Stimulated activated CD8-positive, alpha-beta memory T cell treated with anti-CD3 and anti-CD28 coated beads, Interleukin-2, amount 100 ng/mL, for 1 hour (primary cell): ENCODE measurements around the gene TGM5.
"Not testable (repeated sequence)": the region's sequence is repeated elsewhere in the genome, so short reads cannot be mapped to it uniquely, and the experiment has no call there.

Source experiments
- DNase-seq, 2 donors: peaks; one replicate each; pipeline ENCODE4 v3.0.0-alpha.2; 2020; ENCODE audit warnings: low read depth in 2 of 2

Gene TGM5

GRCh38 chr15:43218908-43219706 lies 47.6 kb downstream of the TGM5 start:
- DNase-seq, result no peak

DNA sequence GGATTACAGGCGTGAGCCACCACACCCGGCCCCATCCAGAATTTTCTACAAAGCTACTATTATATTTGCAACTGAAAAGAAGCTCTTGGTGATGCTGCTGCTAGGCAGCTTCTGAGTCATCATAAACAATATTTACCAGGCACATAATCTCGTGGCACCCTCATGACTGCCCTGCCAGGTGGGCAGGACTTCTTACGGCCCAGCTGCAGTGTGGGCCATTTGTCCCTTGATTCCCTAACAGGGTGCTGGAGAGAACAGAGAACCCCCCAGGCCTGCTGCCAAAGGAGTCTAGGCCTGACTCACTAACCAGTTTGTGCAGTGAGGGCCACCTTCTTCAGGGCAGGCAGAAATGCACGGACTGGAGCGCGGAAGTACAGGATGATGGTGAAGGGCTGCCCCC lies 50.8 kb downstream of the TGM5 start:
- no peak for DNase-seq

DNA sequence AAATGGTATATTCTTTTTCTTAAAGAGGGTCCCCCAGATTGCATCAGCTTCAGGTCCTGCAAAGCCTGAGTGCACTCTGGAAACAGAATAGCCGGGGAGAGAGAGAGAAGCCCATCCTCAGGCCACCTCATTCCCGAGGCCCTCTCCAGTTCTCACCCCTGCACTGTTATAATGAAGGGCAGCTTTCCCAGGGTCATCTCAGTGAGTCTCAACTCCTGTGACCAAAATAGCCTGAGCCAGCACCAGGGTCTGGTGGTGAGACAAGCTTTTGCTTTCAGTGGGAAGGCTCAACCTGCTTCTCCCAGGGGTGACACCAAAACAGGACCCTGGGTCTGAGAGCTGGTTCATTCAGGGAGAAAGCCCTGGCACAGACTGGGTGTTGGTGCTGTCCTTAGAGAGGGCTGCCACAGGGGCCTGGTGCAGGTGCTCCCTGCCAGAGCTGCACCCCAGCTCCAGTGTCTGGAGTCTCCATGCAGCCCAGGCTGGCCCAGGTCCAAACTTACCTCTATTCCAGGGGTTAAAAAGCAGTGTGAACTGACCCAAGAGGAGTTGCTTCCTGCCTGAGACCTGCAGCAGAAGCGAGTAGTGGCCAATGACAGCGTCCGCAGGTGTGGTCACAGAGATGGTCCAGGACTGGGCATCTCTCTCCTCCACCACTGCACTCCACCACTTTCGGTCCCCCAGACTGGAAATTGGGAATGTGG lies 52.0 kb downstream of the TGM5 start:
- no peak for DNase-seq

DNA sequence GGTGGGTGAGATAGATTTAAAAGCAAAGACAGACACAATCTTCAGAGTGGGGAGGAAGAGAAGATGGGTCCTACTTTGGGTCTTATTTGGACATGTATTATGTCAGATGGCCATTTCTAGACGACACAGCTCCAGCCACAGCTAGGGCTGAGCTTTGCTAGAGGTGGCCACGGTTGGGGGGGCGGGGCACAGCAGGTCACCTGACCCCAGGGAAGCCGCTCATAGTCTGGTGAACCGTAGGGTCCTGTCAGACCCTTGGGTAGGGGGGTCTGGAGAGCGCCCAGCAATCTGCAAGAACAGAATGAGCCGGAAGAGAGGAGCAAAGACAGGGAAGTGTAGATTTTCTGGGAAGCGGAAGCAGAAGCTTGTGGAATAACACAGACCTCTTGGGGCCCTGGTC lies 52.6 kb downstream of the TGM5 start:
- no peak for DNase-seq

GRCh38 chr15:43213466-43213865 lies 53.3 kb downstream of the TGM5 start:
- DNase-seq, result no peak

DNA sequence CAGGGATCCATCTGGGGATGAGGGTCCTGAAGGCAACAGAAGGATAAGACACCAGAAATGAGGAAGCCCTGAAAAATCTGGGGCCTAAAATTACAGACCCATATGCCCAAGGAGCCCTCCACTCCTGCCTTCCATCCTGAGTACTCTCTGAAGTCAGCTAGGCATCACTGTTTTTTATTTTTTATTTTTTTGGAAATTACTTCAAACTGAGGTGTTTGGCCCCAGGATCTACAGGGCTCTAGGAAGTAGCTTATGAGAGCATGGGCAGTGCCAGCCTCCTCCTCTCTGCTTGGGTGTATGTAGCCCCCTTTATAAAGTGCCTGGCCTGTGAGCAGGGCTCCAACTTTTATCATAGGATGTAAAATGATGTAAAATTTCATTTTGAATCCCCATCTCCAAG lies 53.8 kb downstream of the TGM5 start:
- no peak for DNase-seq

DNA sequence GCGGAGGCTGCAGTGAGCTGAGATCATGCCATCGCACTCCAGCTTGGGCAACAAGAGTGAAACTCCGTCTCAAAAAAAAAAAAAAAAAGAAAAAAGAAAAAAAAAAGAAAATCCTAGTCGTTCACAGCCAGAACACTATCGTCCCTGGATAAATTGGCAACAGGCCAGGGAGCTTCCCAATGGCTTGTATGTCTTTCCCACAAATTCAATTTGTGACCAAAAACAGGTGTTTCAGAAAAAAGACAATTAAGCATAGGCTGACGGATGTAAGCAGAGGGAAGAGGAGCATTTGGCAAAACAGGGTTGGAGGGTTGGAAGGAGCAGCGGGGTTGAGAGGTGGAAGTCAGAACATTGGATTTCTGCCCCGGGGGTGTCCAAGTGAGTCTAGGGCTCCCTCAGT lies 54.4 kb downstream of the TGM5 start:
- no peak for DNase-seq

DNA sequence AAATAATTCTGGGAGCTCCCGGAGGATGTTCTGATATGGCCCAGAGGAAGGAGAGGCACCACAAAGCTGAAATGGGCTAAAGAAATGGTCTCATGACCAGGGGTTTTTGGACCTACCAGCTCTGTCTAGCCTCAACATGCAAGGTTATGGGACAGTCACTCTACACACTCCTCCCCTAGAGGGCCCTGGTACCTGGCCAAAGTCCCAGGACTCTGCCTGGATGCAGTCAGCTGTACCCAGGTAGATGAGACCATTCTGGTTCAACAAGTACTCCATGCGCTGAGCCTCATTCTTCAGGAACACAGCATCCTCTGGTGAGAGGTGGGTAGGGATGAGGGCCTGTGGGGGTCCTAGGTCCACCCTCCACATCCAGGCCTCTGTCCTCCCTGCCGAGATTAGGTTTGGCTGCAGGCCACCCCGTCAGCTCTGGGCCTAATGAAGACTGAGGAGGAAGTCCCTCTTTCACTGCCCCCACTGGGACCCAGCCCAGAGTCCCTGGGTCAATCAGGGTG lies 55.4 kb downstream of the TGM5 start:
- DNase-seq, result no peak

DNA sequence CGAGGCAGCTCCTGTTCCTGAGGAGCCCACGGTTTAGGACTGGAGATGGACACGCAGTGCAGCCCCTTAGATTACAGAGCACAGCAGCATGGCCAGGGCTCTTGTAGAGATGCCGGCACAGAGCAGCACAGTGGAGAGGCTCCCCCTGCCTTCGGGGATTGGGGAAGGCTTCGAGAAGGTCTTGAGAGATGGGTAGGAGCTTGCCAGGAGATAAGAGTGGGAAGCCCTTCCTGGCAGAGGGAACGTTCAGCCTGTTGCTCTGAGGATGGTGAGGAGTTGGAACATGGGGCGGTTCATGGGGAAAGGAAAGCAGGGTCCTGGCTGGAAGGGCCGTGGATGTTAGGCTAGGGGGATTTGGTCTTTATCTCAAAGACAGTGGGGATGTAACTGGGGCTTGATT lies 55.9 kb downstream of the TGM5 start:
- DNase-seq, result no peak

GRCh38 chr15:43210172-43210745 lies 56.5 kb downstream of the TGM5 start:
- DNase-seq, result no peak

GRCh38 chr15:43209059-43209824 lies 57.5 kb downstream of the TGM5 start:
- no peak for DNase-seq

DNA sequence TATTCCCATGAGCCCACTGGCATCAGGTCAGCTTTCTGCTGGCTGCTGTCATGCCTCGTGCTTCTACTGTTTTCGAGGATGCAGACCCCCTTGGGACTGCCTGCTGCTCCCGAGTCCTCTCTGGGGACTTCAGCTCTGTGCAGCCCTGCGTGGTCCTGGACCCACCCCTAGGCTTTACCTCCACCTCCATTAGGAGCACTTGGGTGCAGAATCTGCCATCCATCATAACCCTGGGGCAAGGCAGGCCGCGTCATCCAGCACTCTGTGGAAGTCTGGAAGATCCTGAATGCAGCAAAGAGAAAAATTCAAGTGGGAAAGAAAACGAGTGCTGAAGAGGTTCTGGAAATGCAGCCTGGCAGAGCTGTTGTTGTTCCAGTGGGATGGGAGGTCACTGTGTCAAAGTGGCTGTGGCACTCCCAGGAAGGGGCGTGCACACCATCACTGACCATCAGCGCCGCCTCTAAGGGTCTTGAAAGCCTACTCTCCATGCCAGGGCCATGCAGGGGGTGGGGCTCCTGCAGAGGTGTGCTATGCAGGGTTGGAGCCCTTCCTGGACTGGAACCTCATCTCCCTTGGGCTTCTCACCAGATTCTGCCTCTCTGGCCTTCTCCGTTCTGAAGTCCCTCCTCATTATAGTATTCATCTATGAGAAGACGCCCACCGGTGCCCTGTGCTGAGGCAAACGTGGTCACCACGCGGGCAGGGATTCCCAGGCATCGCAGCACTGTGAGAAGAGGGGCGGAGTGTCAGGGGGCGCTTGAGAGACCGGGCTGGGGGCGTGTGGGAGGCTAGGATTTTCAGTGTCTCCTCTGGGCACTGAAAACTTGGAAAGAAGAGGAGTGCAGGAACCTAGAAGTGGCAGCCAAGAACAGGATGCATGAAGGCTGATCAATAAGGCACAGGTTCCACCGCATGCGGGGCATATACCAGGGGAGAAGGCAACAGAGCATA lies 58.4 kb downstream of the TGM5 start:
- no peak for DNase-seq

- DNase-seq, result no peak
These were observed 59.7 kb downstream of the TGM5 start for GRCh38 chr15:43207024-43207423.

- no peak for DNase-seq
These were observed 60.7 kb downstream of the TGM5 start for GRCh38 chr15:43206054-43206453.

DNA sequence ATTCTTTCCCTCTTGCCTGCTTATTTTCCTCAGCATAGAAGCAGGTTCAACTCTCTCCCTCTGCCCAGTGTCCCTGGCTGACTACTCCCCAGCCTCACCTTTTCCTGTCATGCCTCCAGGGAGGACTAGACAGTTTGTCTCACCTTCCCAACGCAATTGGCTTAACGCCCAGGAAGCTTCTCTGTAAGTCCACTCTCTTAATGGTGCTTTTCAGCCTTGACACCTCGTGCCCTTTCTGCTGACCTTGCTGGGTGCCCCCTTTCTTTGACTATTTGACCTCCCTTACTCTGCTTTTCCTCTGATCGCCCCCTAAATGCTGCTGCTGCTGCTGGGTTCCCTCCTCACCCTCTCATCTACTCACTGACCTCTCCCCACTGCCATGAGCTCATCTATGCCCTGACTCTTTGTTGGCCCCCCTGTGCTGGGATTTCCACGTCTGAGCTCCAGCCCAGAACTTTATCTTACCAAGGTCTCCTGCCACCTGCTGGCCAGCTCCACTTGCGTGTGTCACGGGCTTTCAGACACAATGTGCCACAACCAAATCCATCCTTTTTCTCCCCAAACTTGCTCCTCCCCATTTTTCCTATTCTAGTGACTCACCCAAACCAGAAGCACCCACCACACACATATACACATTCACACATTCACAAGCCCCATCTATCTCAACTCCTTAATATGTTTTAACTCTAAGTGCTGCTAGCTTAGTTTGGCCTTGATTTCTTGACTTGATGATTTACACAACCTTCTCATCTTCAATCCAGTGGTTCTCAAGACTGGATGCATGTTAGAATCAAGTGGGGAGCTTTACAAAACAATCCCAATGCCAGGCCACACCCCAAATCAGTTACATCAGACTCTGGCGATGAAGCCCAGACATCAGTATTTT lies 62.5 kb downstream of the TGM5 start:
- DNase-seq, result peak; percentile 19 to 28

- no peak for DNase-seq
These were observed 66.7 kb downstream of the TGM5 start for GRCh38 chr15:43199945-43200488.

- DNase-seq, result no peak
These were observed 67.7 kb downstream of the TGM5 start for GRCh38 chr15:43198992-43199391.

GRCh38 chr15:43198556-43198955 lies 68.2 kb downstream of the TGM5 start:
- not testable (repeated sequence) for DNase-seq

DNA sequence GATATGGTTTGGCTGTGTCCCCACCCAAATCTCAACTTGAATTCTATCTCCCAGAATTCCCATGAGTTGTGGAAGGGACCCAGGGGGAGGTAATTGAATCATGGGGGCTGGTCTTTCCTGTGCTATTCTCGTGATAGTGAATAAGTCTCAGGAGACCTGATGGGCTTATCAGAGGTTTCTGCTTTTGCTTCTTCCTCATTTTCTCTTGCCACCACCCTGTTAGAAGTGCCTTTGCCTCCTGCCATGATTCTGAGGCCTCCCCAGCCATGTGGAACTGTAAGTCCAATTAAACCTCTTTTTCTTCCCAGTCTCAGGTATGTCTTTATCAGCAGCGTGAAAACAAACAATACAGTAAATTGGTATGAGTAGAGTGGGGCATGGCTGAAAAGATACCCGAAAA lies 69.0 kb downstream of the TGM5 start:
- DNase-seq, result not testable (repeated sequence)
